ENCODE measurements around the gene FBXL7. TPM values are rescaled to one million over a fixed set of nuclear protein-coding genes. Genes with fewer than 3 reads are reported as not detected.

Gene FBXL7
- total RNA-seq, 6 experiments from 2014 or later = 12.7 to 19.2 (median 16.8) TPM

DNA sequence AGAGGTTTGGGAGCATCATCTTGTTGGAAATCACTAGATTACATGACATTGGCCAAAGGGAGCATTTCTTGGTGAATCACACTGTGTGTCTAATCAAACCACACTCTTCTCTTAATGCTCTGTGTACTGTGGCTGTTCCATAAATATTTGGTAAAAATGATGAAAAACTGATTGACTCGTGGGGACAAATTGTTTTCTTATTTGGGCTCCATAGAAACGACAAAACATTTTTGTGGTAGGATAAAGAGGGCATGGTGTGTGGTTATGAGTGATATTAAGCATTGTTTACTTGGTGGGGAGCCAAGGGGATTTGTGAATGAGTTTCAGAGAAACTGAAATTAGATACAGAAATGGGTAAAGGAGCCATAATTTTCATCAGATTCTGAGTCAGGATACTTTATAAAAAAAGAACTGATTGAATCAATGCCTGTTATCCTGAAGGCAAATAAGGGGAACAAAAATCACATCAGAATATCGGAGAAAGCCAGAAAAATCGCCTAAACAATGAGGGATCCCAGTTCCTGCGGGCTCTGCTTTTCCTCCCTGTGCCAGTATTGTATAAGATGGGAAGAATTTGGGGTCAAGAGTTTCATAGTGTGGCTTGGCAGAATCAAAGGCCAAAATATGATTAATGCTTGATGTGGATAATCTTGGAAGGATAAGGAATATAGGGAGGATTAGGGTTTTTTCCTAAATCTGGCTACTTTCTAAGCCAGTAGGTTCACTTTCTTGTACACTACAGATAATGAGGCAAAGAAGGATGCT lies 33.3 kb downstream of the FBXL7 start:
- Mint-ChIP-seq H3K4me1 (ENCODE audit: low read depth) (peaks cover 15% of the 10 kb centered on the region), H3K9me3 (peaks cover 5% of the 10 kb centered on the region; the same call in 1 of the 2 replicates), H3K27me3 (ENCODE audit: insufficient read depth) (no peaks in the 10 kb centered on the region), H3K36me3 (ENCODE audit: low read depth) (peaks cover 22% of the 10 kb centered on the region), H3K4me3 (no peak overlapping the region; the same call in 1 of the 2 replicates), H3K27ac (peak overlapping the region; percentile 68)
- TF ChIP-seq CTCF (IDR thresholded peaks at IDR 0.05) = no peak
- peak; percentile 66 for DNase-seq

- Mint-ChIP-seq H3K36me3 (ENCODE audit: low read depth) (peaks cover 22% of the 10 kb centered on the region), H3K4me1 (ENCODE audit: low read depth) (peaks cover 28% of the 10 kb centered on the region), H3K27ac (no peak overlapping the region), H3K27me3 (ENCODE audit: insufficient read depth) (no peaks in the 10 kb centered on the region), H3K9me3 (peaks cover 5% of the 10 kb centered on the region; the same call in 1 of the 2 replicates), H3K4me3 (no peak overlapping the region)
- no peak for TF ChIP-seq CTCF (IDR thresholded peaks at IDR 0.05)
- DNase-seq = no peak
These were observed 36.0 kb downstream of the FBXL7 start for GRCh38 chr5:15535938-15536337.

DNA sequence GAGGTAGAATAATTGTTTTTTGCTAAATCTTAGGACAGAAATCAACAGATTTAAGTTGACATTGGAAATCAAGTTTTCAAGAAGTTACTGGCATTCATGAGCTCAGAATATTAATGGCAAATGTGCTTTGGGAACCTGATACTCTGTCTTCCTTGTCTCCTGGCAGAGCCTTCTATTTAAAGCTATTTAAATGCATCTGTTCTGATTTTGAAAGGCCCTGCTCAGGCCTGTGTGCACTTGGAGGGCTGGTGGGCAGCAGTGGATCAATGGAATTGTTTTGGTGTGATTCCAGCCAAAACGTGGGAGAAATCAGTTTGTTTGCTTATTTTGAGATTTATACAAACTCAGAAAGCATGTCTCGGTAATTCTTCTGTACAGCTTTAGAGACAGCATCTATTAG lies 38.5 kb downstream of the FBXL7 start:
- TF ChIP-seq CTCF (IDR thresholded peaks at IDR 0.05) = no peak
- H3K36me3 Mint-ChIP-seq (ENCODE audit: low read depth) = peaks cover 25% of the 10 kb centered on the region
- no peaks in the 10 kb centered on the region for H3K27me3 Mint-ChIP-seq (ENCODE audit: insufficient read depth)
- no peak overlapping the region for H3K27ac Mint-ChIP-seq
- DNase-seq = no peak
- peaks cover 18% of the 10 kb centered on the region for H3K4me1 Mint-ChIP-seq (ENCODE audit: low read depth)
- no peak overlapping the region for H3K4me3 Mint-ChIP-seq
- peaks cover 5% of the 10 kb centered on the region; the same call in 1 of the 2 replicates for H3K9me3 Mint-ChIP-seq

- no peaks in the 10 kb centered on the region for H3K27me3 Mint-ChIP-seq (ENCODE audit: insufficient read depth)
- no peak overlapping the region for H3K4me3 Mint-ChIP-seq
- no peak for DNase-seq
- TF ChIP-seq CTCF (IDR thresholded peaks at IDR 0.05) = no peak
- H3K36me3 Mint-ChIP-seq (ENCODE audit: low read depth) = peaks cover 22% of the 10 kb centered on the region
- no peak overlapping the region for H3K27ac Mint-ChIP-seq
- peaks cover 16% of the 10 kb centered on the region for H3K4me1 Mint-ChIP-seq (ENCODE audit: low read depth)
- peaks cover 5% of the 10 kb centered on the region; the same call in 1 of the 2 replicates for H3K9me3 Mint-ChIP-seq
These were observed 40.0 kb downstream of the FBXL7 start for GRCh38 chr5:15539951-15540350.

- DNase-seq = no peak
- Mint-ChIP-seq H3K4me1 (ENCODE audit: low read depth) (peaks cover 7% of the 10 kb centered on the region), H3K27ac (no peak overlapping the region)
These were observed 44.1 kb downstream of the FBXL7 start for GRCh38 chr5:15544039-15544438.

More at GRCh38 chr5:15544039-15544438, 44.1 kb downstream of the FBXL7 start:
- H3K27me3 Mint-ChIP-seq (ENCODE audit: insufficient read depth) = no peaks in the 10 kb centered on the region; the same call in 1 of the 2 replicates
- no peak overlapping the region for H3K4me3 Mint-ChIP-seq
- TF ChIP-seq CTCF (IDR thresholded peaks at IDR 0.05) = no peak
- H3K9me3 Mint-ChIP-seq = no peaks in the 10 kb centered on the region
- H3K36me3 Mint-ChIP-seq (ENCODE audit: low read depth) = peaks cover 3% of the 10 kb centered on the region; the same call in 1 of the 2 replicates
